GM23248 (cell line): Measurements from ENCODE around the gene GOLGA8S. TPM values are rescaled to one million over a fixed set of nuclear protein-coding genes. Genes with fewer than 3 reads are reported as not detected.
"Not testable (repeated sequence)": the region's sequence is repeated elsewhere in the genome, so short reads cannot be mapped to it uniquely, and the experiment has no call there.

Source experiments
- DNase-seq: peaks from one replicate; pipeline ENCODE4 v3.0.0-alpha.2; 2015
- H2AFZ ChIP-seq: fragments of 200-600 bp; sonication (generic); 2 replicates; pipeline ENCODE4 v1.6.1; 2016; ENCODE audit warnings: antibody characterized with exemption
- H3F3A ChIP-seq: fragments of 200-600 bp; sonication (generic); 2 replicates; pipeline ENCODE4 v1.6.1; 2016; ENCODE audit warnings: mild to moderate bottlenecking, antibody characterized with exemption, mixed run types; ENCODE audit not compliant: insufficient read depth
- H3K27ac ChIP-seq: fragments of 200-600 bp; sonication (generic); 2 replicates; pipeline ENCODE4 v1.5.1; 2016; ENCODE audit warnings: mild to moderate bottlenecking
- H3K27me3 ChIP-seq: fragments of 200-600 bp; sonication (generic); replicated peaks from 2 replicates; pipeline ENCODE4 v1.6.1; 2016; ENCODE audit warnings: mild to moderate bottlenecking; ENCODE audit not compliant: insufficient read depth
- H3K36me3 ChIP-seq: fragments of 200-600 bp; sonication (generic); 2 replicates; pipeline ENCODE4 v1.6.1; 2016; ENCODE audit warnings: low read depth, mild to moderate bottlenecking
- H3K4me1 ChIP-seq: fragments of 200-600 bp; sonication (generic); 2 replicates; pipeline ENCODE4 v1.6.1; 2016; ENCODE audit warnings: mild to moderate bottlenecking; ENCODE audit not compliant: insufficient read depth
- H3K4me2 ChIP-seq: fragments of 200-600 bp; sonication (generic); one replicate; pipeline ENCODE4 v1.6.1; 2016; ENCODE audit warnings: mild to moderate bottlenecking; ENCODE audit not compliant: unreplicated experiment
- H3K4me3 ChIP-seq: fragments of 200-600 bp; sonication (generic); 2 replicates; pipeline ENCODE4 v1.5.1; 2016; ENCODE audit warnings: mild to moderate bottlenecking
- H3K79me2 ChIP-seq: fragments of 200-600 bp; sonication (generic); 2 replicates; pipeline ENCODE4 v1.6.1; 2016; ENCODE audit warnings: mild to moderate bottlenecking; ENCODE audit not compliant: insufficient read depth
- H3K9ac ChIP-seq: fragments of 200-600 bp; sonication (generic); 2 replicates; pipeline ENCODE4 v1.6.1; 2016; ENCODE audit warnings: mild to moderate bottlenecking
- H3K9me2 ChIP-seq: fragments of 200-600 bp; sonication (generic); 2 replicates; pipeline ENCODE4 v1.6.1; 2016; ENCODE audit warnings: mixed run types, mild to moderate bottlenecking, moderate library complexity; ENCODE audit not compliant: insufficient read depth
- H3K9me3 ChIP-seq: fragments of 200-600 bp; sonication (generic); one replicate; pipeline ENCODE4 v1.6.1; 2017; ENCODE audit warnings: low read depth
- H4K20me1 ChIP-seq: fragments of 200-600 bp; sonication (generic); 2 replicates; pipeline ENCODE4 v1.6.0; 2016; ENCODE audit not compliant: insufficient read depth
- EZH2 ChIP-seq: fragments of 200-600 bp; sonication (generic); IDR thresholded peaks from 2 replicates; pipeline ENCODE4 v1.6.1; 2018; ENCODE audit warnings: antibody characterized with exemption, mild to moderate bottlenecking; ENCODE audit not compliant: insufficient read depth, poor library complexity, severe bottlenecking
- EZH2phosphoT487 ChIP-seq: fragments of 200-600 bp; sonication (generic); IDR thresholded peaks from 2 replicates; pipeline ENCODE4 v1.6.1; 2018; ENCODE audit warnings: antibody characterized with exemption, moderate library complexity, mild to moderate bottlenecking, low read depth; ENCODE audit not compliant: insufficient read depth
- WGBS, 2 experiments: methylation state at CpG; one replicate each; pipeline ENCODE4 v1.1.6; 2015 to 2017; ENCODE audit warnings: low lambda C conversion rate in 2 of 2, low coverage in 1 of 2; ENCODE audit errors: missing lambda C conversion rate in 2 of 2; 5-methylcytosine and 5-hydroxymethylcytosine counted together
- in situ Hi-C: fragments of 300-500 bp; cut with MboI; formaldehyde crosslinking; loops from 2 replicates; pipeline ENCODE4 v1.15.0; 2020
- polyA plus RNA-seq: library from polyadenylated mRNA; unstranded; fragments of >200 nt; fragmentation: Nextera tagmentation; extraction: Ambion mirVana; gene quantifications from 2 replicates; pipeline ENCODE4 v1.2.1, GENCODE V29; 2016
- total RNA-seq: library from RNA; depleted of rRNA; stranded (reverse); fragments of >200 nt; shearing (Covaris generic); gene quantifications from 2 replicates; pipeline ENCODE4 v1.2.3, GENCODE V29; 2014

GOLGA8S gene
- total and polyA plus RNA-seq, 2 experiments from 2014 or later, result 0.11 TPM; not detected in 1

DNA sequence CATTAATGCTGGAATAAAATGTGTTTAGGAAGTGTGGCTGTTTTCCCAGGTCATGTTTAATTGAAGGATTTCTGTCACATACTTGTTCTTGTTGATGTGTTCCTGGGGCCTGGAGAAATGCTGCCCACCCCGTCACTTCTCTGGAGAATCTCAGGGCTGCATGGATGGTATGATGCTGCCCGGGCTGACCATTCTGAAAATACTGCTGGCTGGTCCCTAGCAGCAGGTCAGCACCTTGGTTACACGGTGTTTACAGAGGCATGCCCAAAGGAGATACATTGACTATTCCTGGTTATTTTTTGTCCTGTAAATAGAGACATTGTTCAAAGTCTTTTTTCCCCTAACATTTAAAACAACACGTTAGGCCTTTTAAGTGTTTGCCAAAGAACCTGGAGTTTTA lies 26.2 kb downstream of the GOLGA8S start:
- H3K9ac ChIP-seq, H3K27ac ChIP-seq, H3K36me3 ChIP-seq, H4K20me1 ChIP-seq, H2AFZ ChIP-seq, H3K4me3 ChIP-seq, H3K27me3 ChIP-seq, H3F3A ChIP-seq, in situ Hi-C loops, H3K9me3 ChIP-seq, H3K4me2 ChIP-seq, H3K4me1 ChIP-seq, H3K79me2 ChIP-seq, H3K9me2 ChIP-seq, DNase-seq: not testable (repeated sequence)
- 20 to 22% methylated on average over 4 of the region's 4 CpGs for WGBS, 2 experiments

DNA sequence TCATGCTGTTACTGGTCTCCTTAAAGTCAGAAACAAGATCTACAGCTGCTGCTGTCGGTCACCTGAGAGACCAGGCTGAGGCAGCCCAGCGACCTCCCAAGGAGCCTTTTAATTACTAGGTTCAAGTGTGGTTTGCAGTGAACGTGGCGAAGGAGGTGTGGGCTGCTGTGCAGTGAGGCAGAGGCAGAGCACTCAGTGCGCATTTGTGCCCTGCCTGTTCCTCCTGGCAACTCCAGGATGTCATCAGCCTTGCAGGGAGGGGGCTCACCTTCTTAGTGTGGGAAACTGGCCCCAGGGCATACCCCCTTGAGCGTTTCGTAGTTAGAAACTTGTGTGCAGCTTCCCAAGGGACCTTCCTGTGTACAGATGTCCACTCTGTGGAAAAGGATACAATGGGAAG lies 26.6 kb downstream of the GOLGA8S start:
- H3K4me1 ChIP-seq, DNase-seq, H4K20me1 ChIP-seq, H3F3A ChIP-seq, in situ Hi-C loops, H3K9me3 ChIP-seq, H3K9ac ChIP-seq, H3K36me3 ChIP-seq, H3K9me2 ChIP-seq, H3K79me2 ChIP-seq, H3K27ac ChIP-seq, H3K4me3 ChIP-seq, H3K27me3 ChIP-seq, H2AFZ ChIP-seq, H3K4me2 ChIP-seq: not testable (repeated sequence)
- 21 to 27% methylated on average over 6 to 7 of the region's 7 CpGs for WGBS, 2 experiments

DNA sequence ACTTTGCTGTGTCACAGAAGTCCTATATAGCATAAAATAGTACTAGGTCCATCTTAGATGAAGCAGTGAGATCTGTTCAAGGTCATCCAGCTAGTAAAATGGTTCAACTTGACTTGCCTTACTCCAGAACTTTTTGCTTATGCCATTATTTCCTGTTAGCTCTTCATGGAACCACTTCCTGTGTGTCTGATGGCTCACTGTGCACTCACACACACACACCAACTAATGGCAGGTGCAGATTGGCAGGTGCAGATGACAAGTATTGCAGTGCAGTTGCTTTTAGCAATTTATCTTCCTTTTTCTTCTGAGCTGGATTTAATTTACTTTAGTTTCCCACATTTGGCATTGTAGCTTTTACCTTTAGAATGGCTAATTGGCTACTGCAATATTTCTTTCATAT lies 29.8 kb downstream of the GOLGA8S start:
- no peak overlapping the region for H3K4me2 ChIP-seq
- no peaks in the 10 kb centered on the region for H4K20me1 ChIP-seq
- no peaks in the 10 kb centered on the region for H3K79me2 ChIP-seq
- H3K36me3 ChIP-seq, result no peaks in the 10 kb centered on the region
- in situ Hi-C loops, result no loop called here
- H3K9me3 ChIP-seq, result no peaks in the 10 kb centered on the region
- peaks cover 4% of the 10 kb centered on the region; the same call in 1 of the 2 replicates for H3K27me3 ChIP-seq
- TF ChIP-seq EZH2, result no peak
- no peak for TF ChIP-seq EZH2phosphoT487
- H2AFZ ChIP-seq, result no peak overlapping the region
- DNase-seq, result no peak
- no peak overlapping the region for H3K4me3 ChIP-seq
- H3K4me1 ChIP-seq, result no peaks in the 10 kb centered on the region
- H3K9me2 ChIP-seq, result no peaks in the 10 kb centered on the region
- H3K27ac ChIP-seq, result no peak overlapping the region
- no peaks in the 10 kb centered on the region for H3F3A ChIP-seq
- no peak overlapping the region for H3K9ac ChIP-seq

DNA sequence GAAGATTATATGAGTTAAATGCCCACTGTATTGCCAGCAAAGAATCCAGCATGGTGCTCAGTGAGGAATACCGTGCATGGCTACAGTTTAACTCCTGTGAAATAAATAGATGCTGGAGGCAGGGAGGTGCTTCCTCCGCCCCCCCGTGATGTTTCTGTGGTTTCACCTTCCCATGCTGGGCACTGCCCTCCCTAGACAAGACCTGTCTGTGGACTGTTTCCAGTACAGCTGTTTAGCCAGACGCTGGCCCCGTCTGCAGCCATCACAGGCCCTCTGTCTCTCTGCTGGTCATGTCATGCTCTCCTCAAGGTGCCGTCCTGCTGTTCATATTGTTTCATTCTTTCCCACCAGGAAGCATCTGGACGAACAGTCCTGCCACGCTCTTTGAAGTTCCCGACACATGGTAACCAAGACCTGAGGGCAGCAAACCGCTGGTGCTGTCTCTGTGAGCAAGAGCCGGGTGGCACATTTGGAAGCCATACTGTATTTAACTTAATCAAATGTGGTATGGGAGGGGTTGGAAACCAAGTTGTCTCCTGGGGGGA lies 31.4 kb downstream of the GOLGA8S start:
- H3K4me1 ChIP-seq, result no peaks in the 10 kb centered on the region
- no peak overlapping the region for H2AFZ ChIP-seq
- in situ Hi-C loops, result no loop called here
- H3K9ac ChIP-seq, result no peak overlapping the region
- no peaks in the 10 kb centered on the region for H3K79me2 ChIP-seq
- H3K9me3 ChIP-seq, result no peaks in the 10 kb centered on the region
- no peaks in the 10 kb centered on the region for H3F3A ChIP-seq
- H3K4me3 ChIP-seq, result no peak overlapping the region
- no peak overlapping the region for H3K4me2 ChIP-seq
- no peaks in the 10 kb centered on the region for H3K36me3 ChIP-seq
- peaks cover 4% of the 10 kb centered on the region; the same call in 1 of the 2 replicates for H3K27me3 ChIP-seq
- 45 to 49% methylated on average over 11 of the region's 11 CpGs for WGBS, 2 experiments
- H3K27ac ChIP-seq, result no peak overlapping the region
- no peaks in the 10 kb centered on the region for H3K9me2 ChIP-seq
- H4K20me1 ChIP-seq, result no peaks in the 10 kb centered on the region
- no peak for DNase-seq
- TF ChIP-seq EZH2phosphoT487 (no peak), EZH2 (no peak)

DNA sequence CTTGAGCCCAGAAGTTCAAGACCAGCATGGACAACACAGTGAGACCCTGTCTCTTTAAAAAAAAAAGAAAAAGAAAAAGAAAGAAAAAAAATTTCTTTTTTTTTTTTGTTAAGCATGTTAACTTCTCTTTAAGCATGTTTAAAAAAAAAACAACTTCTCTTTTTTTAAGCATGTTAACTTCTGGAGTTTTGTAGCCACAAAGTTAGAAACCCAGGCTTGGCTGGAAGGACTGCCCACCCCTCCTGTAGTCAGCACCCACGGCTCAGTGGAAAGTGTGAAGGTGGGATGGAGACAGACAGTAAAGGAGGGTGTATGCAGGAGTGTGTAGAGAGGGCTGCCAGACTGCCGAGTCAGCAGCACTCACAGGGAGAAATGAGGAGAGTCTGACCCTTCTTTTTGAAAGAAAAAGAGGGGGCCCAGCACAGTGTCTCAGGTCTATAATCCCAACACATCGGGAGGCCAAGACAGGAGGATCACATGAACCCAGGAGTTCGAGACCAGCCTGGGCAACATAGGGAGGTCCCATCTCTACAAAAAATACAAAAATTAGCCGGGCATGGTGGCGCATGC lies 33.2 kb downstream of the GOLGA8S start:
- Histone ChIP-seq H3K4me3 (no peak overlapping the region), H3K4me1 (no peaks in the 10 kb centered on the region), H3K9ac (no peak overlapping the region), H2AFZ (no peak overlapping the region), H4K20me1 (no peaks in the 10 kb centered on the region), H3K27ac (no peak overlapping the region), H3K9me2 (no peaks in the 10 kb centered on the region), H3K79me2 (no peaks in the 10 kb centered on the region), H3F3A (no peaks in the 10 kb centered on the region), H3K4me2 (no peak overlapping the region), H3K36me3 (no peaks in the 10 kb centered on the region), H3K9me3 (no peaks in the 10 kb centered on the region), H3K27me3 (peaks cover 4% of the 10 kb centered on the region; the same call in 1 of the 2 replicates)
- no peak for DNase-seq
- 22 to 26% methylated on average over 6 of the region's 6 CpGs for WGBS, 2 experiments
- in situ Hi-C loops, result no loop called here
- no peak for TF ChIP-seq EZH2
- TF ChIP-seq EZH2phosphoT487, result no peak
